Keratinocyte (primary cell): ENCODE measurements around the gene ETV3. TPM values are rescaled to one million over a fixed set of nuclear protein-coding genes. Genes with fewer than 3 reads are reported as not detected.

Experiments used
- DNase-seq: peaks from one replicate; pipeline ENCODE4 v3.0.0-alpha.2; 2011; ENCODE audit warnings: low read depth, missing footprints, low spot score
- FAIRE-seq: peaks from 2 replicates; lab custom pipeline; 2011; peaks lifted over from hg19 to GRCh38; lab: Jason Lieb, UNC
- H2AFZ ChIP-seq: 2 replicates; pipeline ENCODE4 v1.6.0; 2012; ENCODE audit warnings: low read length, control low read depth, inconsistent platforms; ENCODE audit not compliant: control insufficient read depth
- H3K27ac ChIP-seq: 2 replicates; pipeline ENCODE4 v1.5.1; 2011; ENCODE audit warnings: low read length; ENCODE audit not compliant: control insufficient read depth, insufficient read depth
- H3K27me3 ChIP-seq: 3 replicates; pipeline ENCODE4 v1.6.0; 2011; ENCODE audit warnings: low read length; ENCODE audit not compliant: control insufficient read depth, insufficient read depth; ENCODE audit errors: extremely low read depth
- H3K36me3 ChIP-seq, 2 experiments: 2 replicates in 1 of 2; 3 replicates in 1 of 2; pipeline ENCODE4 v1.5.1; 2011; ENCODE audit warnings: low read length in 2 of 2, mild to moderate bottlenecking in 1 of 2; ENCODE audit not compliant: control insufficient read depth in 2 of 2, insufficient read depth in 2 of 2; ENCODE audit errors: extremely low read depth in 1 of 2
- H3K4me1 ChIP-seq: 3 replicates; pipeline ENCODE4 v1.5.1; 2011; ENCODE audit warnings: low read length; ENCODE audit not compliant: control insufficient read depth, insufficient read depth; ENCODE audit errors: extremely low read depth
- H3K4me2 ChIP-seq: 3 replicates; pipeline ENCODE4 v1.6.0; 2011; ENCODE audit warnings: low read depth, low read length; ENCODE audit not compliant: control insufficient read depth, insufficient read depth; ENCODE audit errors: extremely low read depth
- H3K4me3 ChIP-seq, 3 experiments: fragments of 200-600 bp in 1 of 3; sonication (generic) in 1 of 3; 2 replicates in 2 of 3; 3 replicates in 1 of 3; pipeline ENCODE4 v1.5.1; 2011 to 2016; ENCODE audit warnings: low read length in 3 of 3, mild to moderate bottlenecking in 3 of 3, control low read depth in 2 of 3, inconsistent platforms in 1 of 3, low read depth in 1 of 3, mixed read lengths in 1 of 3, mixed run types in 1 of 3, moderate library complexity in 1 of 3; ENCODE audit not compliant: control insufficient read depth in 2 of 3, insufficient read depth in 2 of 3; ENCODE audit errors: extremely low read depth in 1 of 3
- H3K79me2 ChIP-seq: 2 replicates; pipeline ENCODE4 v1.6.0; 2012; ENCODE audit warnings: low read length; ENCODE audit not compliant: control insufficient read depth, insufficient read depth
- H3K9ac ChIP-seq: 3 replicates; pipeline ENCODE4 v1.6.0; 2011; ENCODE audit warnings: low read length; ENCODE audit not compliant: control insufficient read depth, insufficient read depth; ENCODE audit errors: extremely low read depth
- H3K9me1 ChIP-seq: 3 replicates; pipeline ENCODE4 v1.6.0; 2011; ENCODE audit warnings: low read length; ENCODE audit not compliant: control insufficient read depth, insufficient read depth; ENCODE audit errors: extremely low read depth
- H3K9me3 ChIP-seq: 2 replicates; pipeline ENCODE4 v1.5.1; 2012; ENCODE audit warnings: low read depth, low read length; ENCODE audit not compliant: control insufficient read depth
- H4K20me1 ChIP-seq: 3 replicates; pipeline ENCODE4 v1.6.0; 2011; ENCODE audit warnings: low read length; ENCODE audit not compliant: control insufficient read depth, insufficient read depth; ENCODE audit errors: extremely low read depth
- CTCF ChIP-seq, 3 experiments: IDR thresholded peaks in 1 of 3; conservative IDR thresholded peaks in 1 of 3; optimal IDR thresholded peaks in 1 of 3; 2 replicates in 2 of 3; 3 replicates in 1 of 3; pipeline versions ENCODE3 to v1.5.1; 2011; ENCODE audit warnings: low read length in 3 of 3, mild to moderate bottlenecking in 3 of 3, moderate library complexity in 2 of 3, control low read depth in 1 of 3, inconsistent platforms in 1 of 3; ENCODE audit not compliant: insufficient read depth in 2 of 3; ENCODE audit errors: extremely low read depth in 1 of 3
- EZH2 ChIP-seq: IDR thresholded peaks from one replicate; pipeline ENCODE4 v1.6.1; 2012; ENCODE audit warnings: inconsistent platforms, mild to moderate bottlenecking, low read length, moderate library complexity
- dilution Hi-C: fragments of 300-500 bp; cut with MboI; formaldehyde crosslinking; loops from one replicate; pipeline ENCODE4 v1.7.0; 2020; ENCODE audit warnings: low sequenced_read_pairs; ENCODE audit not compliant: extremely low pct_ligation_motif_present
- polyA plus RNA-seq, 5 experiments: library from polyadenylated mRNA; depleted of rRNA in 3 of 5; stranded (reverse) in 3 of 5; stranded (forward) in 1 of 5; unstranded in 1 of 5; fragments of >200 nt; gene quantifications; 1 replicate in 1 of 5; 2 replicates in 3 of 5; 3 replicates in 1 of 5; pipeline versions ENCODE4 v1.2.1 to v1.2.3, GENCODE V29; 2011 to 2012; ENCODE audit warnings: missing spikeins in 2 of 5, low read depth in 1 of 5, low replicate concordance in 1 of 5

Gene ETV3
- polyA plus RNA-seq, 1 donor (not counting 4 experiments of a cell fraction or from before 2014, with no cell fraction given), result 22.3 TPM

DNA sequence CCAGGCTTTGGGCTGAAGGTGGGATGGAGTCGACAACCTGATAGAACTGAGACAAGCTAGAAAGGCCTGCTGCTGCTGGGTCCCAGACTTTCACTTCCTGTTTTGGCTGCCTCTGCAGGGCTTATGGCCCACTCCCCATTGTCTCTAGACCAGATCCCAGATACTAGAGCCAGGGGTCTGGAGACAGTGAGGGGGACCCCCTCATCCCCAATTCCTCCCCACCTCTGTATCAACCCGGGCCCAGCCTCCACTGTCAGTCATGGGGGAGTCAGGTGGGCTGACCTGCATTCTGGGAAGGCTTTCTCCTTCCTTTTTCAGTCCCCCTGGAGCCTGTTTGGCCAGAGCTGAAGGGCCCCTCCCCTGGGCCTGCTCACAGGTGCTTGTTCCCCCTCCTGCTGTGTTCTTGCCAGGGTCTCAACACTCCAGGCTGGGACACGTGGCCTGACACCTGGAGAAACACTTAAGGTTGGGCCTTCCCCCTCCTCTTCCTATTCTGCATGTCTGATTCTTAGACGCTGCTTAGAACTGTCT is 20.6 kb downstream of the ETV3 start:
- Histone ChIP-seq H3K9ac (no peak overlapping the region), H2AFZ (no peak overlapping the region), H3K79me2 (peaks cover 2% of the 10 kb centered on the region), H3K27ac (no peak overlapping the region), H4K20me1 (no peaks in the 10 kb centered on the region), H3K9me1 (no peaks in the 10 kb centered on the region), H3K4me3 (no peak overlapping the region), H3K27me3 (peaks cover 6% of the 10 kb centered on the region), H3K4me2 (no peak overlapping the region), H3K9me3 (no peaks in the 10 kb centered on the region), H3K4me1 (no peaks in the 10 kb centered on the region), H3K36me3 (peaks cover under 1 to 2% of the 10 kb centered on the region in 2 experiments)
- dilution Hi-C loops, result no loop called here
- no peak for DNase-seq
- FAIRE-seq, result no peak
- TF ChIP-seq CTCF (optimal IDR thresholded peaks at IDR 0.05 in 1 of 3, IDR thresholded peaks at IDR 0.05 in 1 of 3, conservative IDR thresholded peaks at IDR 0.05 in 1 of 3; ENCODE audit: extremely low read depth in 1 of 3, insufficient read depth in 2 of 3, low read length in 3 of 3), result no peak
- TF ChIP-seq EZH2, result no peak

- FAIRE-seq (no peak), DNase-seq (no peak)
- no peaks in the 10 kb centered on the region for H3K36me3 ChIP-seq
- H3K4me3 ChIP-seq, result no peak overlapping the region
- H3K27ac ChIP-seq, result no peak overlapping the region
- no peaks in the 10 kb centered on the region for H3K9me3 ChIP-seq
- no peaks in the 10 kb centered on the region for H3K4me1 ChIP-seq
- no peak overlapping the region for H2AFZ ChIP-seq
- dilution Hi-C loops, result no loop called here
- TF ChIP-seq CTCF (optimal IDR thresholded peaks at IDR 0.05 in 1 of 3, IDR thresholded peaks at IDR 0.05 in 1 of 3, conservative IDR thresholded peaks at IDR 0.05 in 1 of 3; ENCODE audit: extremely low read depth in 1 of 3, insufficient read depth in 2 of 3, low read length in 3 of 3), result no peak
- no peak for TF ChIP-seq EZH2
- H3K4me2 ChIP-seq, result no peak overlapping the region
- H3K9ac ChIP-seq, result no peak overlapping the region
- peaks cover 6% of the 10 kb centered on the region for H3K27me3 ChIP-seq
- H4K20me1 ChIP-seq, result no peaks in the 10 kb centered on the region
- no peaks in the 10 kb centered on the region for H3K9me1 ChIP-seq
- no peaks in the 10 kb centered on the region for H3K79me2 ChIP-seq
Observed at GRCh38 chr1:157116737-157117103, 21.5 kb downstream of the ETV3 start.
